Motor neuron (in vitro differentiated cells): ENCODE data around the gene PPP1R14B. TPM values are rescaled to one million over a fixed set of nuclear protein-coding genes. Genes with fewer than 3 reads are reported as not detected.

ENCODE experiments used
- ATAC-seq, 8 experiments: fragments of 200-7000 bp; cut with Tn5 transposase; replicated peaks in 6 of 8; 2 replicates each; pipeline ENCODE4 v1.8.0; 2021; ENCODE audit warnings: mild to moderate bottlenecking in 8 of 8, moderate library complexity in 8 of 8
- H3K27ac ChIP-seq, 2 donors: fragments of 250-450 bp; sonication (Bioruptor Pico); 2 replicates each; pipeline ENCODE4 v1.9.0; 2021; ENCODE audit warnings: antibody characterized with exemption in 2 of 2, mild to moderate bottlenecking in 2 of 2, moderate library complexity in 1 of 2
- H3K4me1 ChIP-seq, 2 donors: fragments of 250-450 bp; sonication (Bioruptor Pico); replicated peaks in 1 of 2; 2 replicates each; pipeline ENCODE4 v1.6.1; 2021; ENCODE audit warnings: antibody characterized with exemption in 2 of 2, mild to moderate bottlenecking in 2 of 2, moderate library complexity in 1 of 2
- H3K4me3 ChIP-seq, 5 donors: fragments of 250-450 bp; sonication (Bioruptor Pico); 2 replicates each; pipeline ENCODE4 v1.9.0; 2021; ENCODE audit warnings: antibody characterized with exemption in 5 of 5, mild to moderate bottlenecking in 5 of 5, moderate library complexity in 4 of 5
- WGBS, 10 experiments: fragments of 450-650 bp; shearing (Covaris generic); methylation state at CpG; one replicate each; pipeline ENCODE4 v1.0.0; 2022; 5-methylcytosine and 5-hydroxymethylcytosine counted together
- in situ Hi-C, 9 experiments: fragments of 400-800 bp; cut with MboI; loops; one replicate each; pipeline ENCODE4 v1.15.0; 2021; ENCODE audit warnings: low sequenced_read_pairs in 9 of 9, low pct_unique_long_range_greater_than_20kb in 2 of 9; ENCODE audit not compliant: unreplicated experiment in 9 of 9
- total RNA-seq, 8 experiments: library from RNA; unstranded; fragments of 300-600 nt; gene quantifications; 2 replicates each; pipeline versions ENCODE4 v1.2.3 to v1.2.4, GENCODE V29; 2022

The PPP1R14B gene
- 100 to 1,000 TPM in 5 of 8 experiments, 10 to 100 TPM in 3; 81.6 to 289 (median 142) TPM for total RNA-seq

- Histone ChIP-seq H3K27ac (peak within 1 kb of the TSS; percentile 90 to 91), H3K4me1 (peaks cover 17 to 30% of the 10 kb centered on the region in 2 donors), H3K4me3 (peak within 1 kb of the TSS; percentile 52 to 92 (median 77))
- in situ Hi-C loops = no loop called here
- ATAC-seq = peak; percentile 42 to 74 (median 69)
- WGBS, 10 experiments = 0 to 4% (median 0%) methylated on average over 2 to 9 of the region's 74 CpGs; no CpG with 5 or more reads in 7 of the 10 experiments
Observed at GRCh38 chr11:64246871-64247728, at the start of gene PPP1R14B. PPP1R14B (minus strand) TSS chr11:64246943; CDS start chr11:64246673, 270 bp downstream.

DNA sequence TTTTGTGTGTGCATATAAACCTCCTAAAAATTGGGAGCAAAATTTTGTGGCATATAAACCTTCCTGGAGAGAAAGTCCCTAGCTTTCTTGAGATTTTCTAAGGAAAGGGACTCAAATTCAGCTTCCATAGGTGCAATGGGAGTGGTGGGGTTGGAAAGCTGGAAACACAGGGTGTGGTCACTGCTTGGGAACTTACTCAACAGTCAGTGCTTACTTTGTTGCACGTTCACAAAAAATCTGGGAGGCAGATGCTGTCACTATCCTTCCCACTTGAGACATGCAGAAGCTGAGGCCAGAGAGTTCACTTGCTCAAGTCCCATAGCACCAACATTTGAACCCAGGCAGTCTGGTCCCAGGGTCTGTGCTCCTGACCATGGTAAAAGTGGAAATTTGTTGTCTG is 49.5 kb upstream of the PPP1R14B start:
- Histone ChIP-seq H3K4me3 (no peak overlapping the region), H3K4me1 (peaks cover 1 to 24% of the 10 kb centered on the region in 2 donors), H3K27ac (no peak overlapping the region)
- in situ Hi-C loops = no loop called here
- peak in 2 of 8 experiments; percentile 7 to 21 for ATAC-seq
- WGBS, 10 experiments = 0 to 60% (median 8%) methylated on average over 1 of the region's 1 CpG; no CpG with 5 or more reads in 4 of the 10 experiments

- peaks cover 3 to 26% of the 10 kb centered on the region in 2 donors for H3K4me1 ChIP-seq
- H3K4me3 ChIP-seq = no peak overlapping the region
- H3K27ac ChIP-seq = no peak overlapping the region
- in situ Hi-C loops = no loop called here
- no peak for ATAC-seq
- 52 to 100% (median 83%) methylated on average over 1 to 2 of the region's 4 CpGs; no CpG with 5 or more reads in 6 of the 10 experiments for WGBS, 10 experiments
Observed at GRCh38 chr11:64295760-64296159, 49.0 kb upstream of the PPP1R14B start.

GRCh38 chr11:64294774-64295173 is 48.0 kb upstream of the PPP1R14B start:
- H3K27ac ChIP-seq = no peak overlapping the region
- H3K4me1 ChIP-seq = peaks cover 3 to 20% of the 10 kb centered on the region in 2 donors
- peak in 1 of 8 experiments; percentile 4 for ATAC-seq
- in situ Hi-C loops = no loop called here
- no peak overlapping the region for H3K4me3 ChIP-seq
- 0 to 80% (median 60%) methylated on average over 1 of the region's 3 CpGs; no CpG with 5 or more reads in 7 of the 10 experiments for WGBS, 10 experiments

GRCh38 chr11:64292460-64293254 is 45.9 kb upstream of the PPP1R14B start:
- in situ Hi-C loops = no loop called here
- Histone ChIP-seq H3K4me3 (peak overlapping the region; percentile 29 to 39 (median 34)), H3K4me1 (peaks cover 3 to 10% of the 10 kb centered on the region in 2 donors), H3K27ac (no peak overlapping the region)
- peak in 6 of 8 experiments; percentile 12 to 43 (median 36) for ATAC-seq
- WGBS, 10 experiments = 13 to 100% (median 91%) methylated on average over 2 to 7 of the region's 42 CpGs; no CpG with 5 or more reads in 7 of the 10 experiments

GRCh38 chr11:64291752-64292459 is 45.2 kb upstream of the PPP1R14B start:
- Histone ChIP-seq H3K4me3 (peak overlapping the region; percentile 29 to 39 (median 34)), H3K27ac (no peak overlapping the region), H3K4me1 (peaks cover 3 to 4% of the 10 kb centered on the region in 2 donors)
- ATAC-seq = peak; percentile 38 to 70 (median 57)
- in situ Hi-C loops = no loop called here
- WGBS, 10 experiments = 0% methylated on average over 2 of the region's 96 CpGs; no CpG with 5 or more reads in 8 of the 10 experiments

- in situ Hi-C loops = no loop called here
- no CpG with 5 or more reads among the region's 45 CpGs for WGBS, 10 experiments
- H3K27ac ChIP-seq = no peak within 1 kb of the TSS
Observed at GRCh38 chr11:64291262-64291751, 44.6 kb upstream of the PPP1R14B start, which contains the start of gene KCNK4. KCNK4 (plus strand) TSS chr11:64291302; CDS start chr11:64293019, 1,717 bp downstream.

DNA sequence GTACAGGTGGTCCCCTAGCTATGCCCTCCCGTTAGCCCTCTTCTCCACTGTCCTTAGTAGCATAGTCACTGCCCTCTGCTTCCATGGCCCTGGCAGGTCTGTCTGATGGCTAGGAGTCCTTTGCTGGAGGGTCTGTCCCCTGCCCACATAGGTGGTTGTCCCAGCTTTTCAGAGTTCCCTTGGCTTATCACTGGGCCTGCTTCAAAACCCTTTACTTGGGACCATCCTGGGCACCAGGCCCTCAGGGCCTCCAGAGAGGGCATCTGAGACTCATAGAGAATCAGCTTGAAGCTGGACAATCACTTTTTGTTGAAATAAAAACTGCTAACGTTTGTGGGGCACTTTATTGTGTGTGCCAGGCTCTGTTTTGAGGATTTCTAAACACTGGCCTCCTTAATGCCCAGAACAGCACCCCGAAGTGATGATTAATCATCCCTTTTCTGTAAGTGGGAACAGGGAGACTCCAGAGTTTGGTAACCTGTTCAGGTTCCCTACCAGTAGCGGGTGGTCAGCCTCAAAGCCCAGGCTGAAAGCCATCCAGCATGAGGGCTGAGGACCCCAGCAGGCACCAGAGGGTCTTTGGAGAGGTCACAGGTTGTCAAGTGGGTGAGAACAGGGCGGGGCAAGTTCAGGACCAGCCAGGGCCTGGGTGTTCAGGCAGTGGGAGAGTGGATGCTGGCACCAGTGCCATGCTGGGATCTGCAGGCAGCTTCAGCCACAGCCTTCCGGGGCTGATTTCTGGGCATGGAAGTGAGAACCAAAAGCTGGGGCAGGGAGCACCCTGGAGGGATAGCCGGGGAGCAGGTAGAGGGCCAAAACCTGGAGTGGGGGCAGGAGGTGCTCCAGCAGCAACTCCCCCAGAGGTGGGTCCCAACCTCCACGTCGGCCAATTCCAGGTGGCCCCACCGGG is 43.9 kb upstream of the PPP1R14B start:
- H3K4me3 ChIP-seq = peak overlapping the region in 4 of 5 donors; percentile 29 to 39 (median 36)
- in situ Hi-C loops = no loop called here
- no peak overlapping the region for H3K27ac ChIP-seq
- peaks cover 9 to 11% of the 10 kb centered on the region in 2 donors for H3K4me1 ChIP-seq
- no peak for ATAC-seq
- 0 to 100% (median 49%) methylated on average over 1 to 3 of the region's 10 CpGs; no CpG with 5 or more reads in 2 of the 10 experiments for WGBS, 10 experiments

More at GRCh38 chr11:64291262-64291751, 44.6 kb upstream of the PPP1R14B start, which contains the start of gene KCNK4:
- ATAC-seq = peak in 4 of 8 experiments; percentile 3 to 22 (median 6)
- peak within 1 kb of the TSS; percentile 29 to 39 (median 34) for H3K4me3 ChIP-seq
- peaks cover 7 to 8% of the 10 kb centered on the region in 2 donors for H3K4me1 ChIP-seq

GRCh38 chr11:64289002-64289564 is 42.3 kb upstream of the PPP1R14B start:
- Histone ChIP-seq H3K27ac (no peak overlapping the region), H3K4me1 (peaks cover 9 to 11% of the 10 kb centered on the region in 2 donors), H3K4me3 (no peak overlapping the region)
- in situ Hi-C loops = no loop called here
- ATAC-seq = no peak
- 36% methylated on average over 2 of the region's 13 CpGs; no CpG with 5 or more reads in 9 of the 10 experiments for WGBS, 10 experiments

DNA sequence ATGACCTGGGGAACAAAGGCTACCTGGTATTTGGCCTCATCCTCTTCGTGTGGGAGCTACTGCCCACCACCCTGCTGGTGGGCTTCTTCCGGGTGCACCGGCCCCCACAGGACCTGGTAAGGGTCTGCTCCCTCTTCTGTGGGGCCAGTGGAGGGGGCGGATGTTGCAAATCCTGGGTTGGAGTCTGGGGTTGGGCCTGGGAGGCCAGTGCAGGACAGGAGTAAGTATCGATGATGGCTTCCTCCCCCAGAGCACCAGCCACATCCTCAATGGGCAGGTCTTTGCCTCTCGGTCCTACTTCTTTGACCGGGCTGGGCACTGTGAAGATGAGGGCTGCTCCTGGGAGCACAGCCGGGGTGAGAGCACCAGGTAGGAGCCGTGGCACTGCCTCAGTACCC is 41.6 kb upstream of the PPP1R14B start:
- H3K4me3 ChIP-seq = no peak overlapping the region
- in situ Hi-C loops = no loop called here
- no peak for ATAC-seq
- WGBS, 10 experiments = 100% methylated on average over 1 of the region's 9 CpGs; no CpG with 5 or more reads in 9 of the 10 experiments
- no peak overlapping the region for H3K27ac ChIP-seq
- peaks cover 13 to 17% of the 10 kb centered on the region in 2 donors for H3K4me1 ChIP-seq

DNA sequence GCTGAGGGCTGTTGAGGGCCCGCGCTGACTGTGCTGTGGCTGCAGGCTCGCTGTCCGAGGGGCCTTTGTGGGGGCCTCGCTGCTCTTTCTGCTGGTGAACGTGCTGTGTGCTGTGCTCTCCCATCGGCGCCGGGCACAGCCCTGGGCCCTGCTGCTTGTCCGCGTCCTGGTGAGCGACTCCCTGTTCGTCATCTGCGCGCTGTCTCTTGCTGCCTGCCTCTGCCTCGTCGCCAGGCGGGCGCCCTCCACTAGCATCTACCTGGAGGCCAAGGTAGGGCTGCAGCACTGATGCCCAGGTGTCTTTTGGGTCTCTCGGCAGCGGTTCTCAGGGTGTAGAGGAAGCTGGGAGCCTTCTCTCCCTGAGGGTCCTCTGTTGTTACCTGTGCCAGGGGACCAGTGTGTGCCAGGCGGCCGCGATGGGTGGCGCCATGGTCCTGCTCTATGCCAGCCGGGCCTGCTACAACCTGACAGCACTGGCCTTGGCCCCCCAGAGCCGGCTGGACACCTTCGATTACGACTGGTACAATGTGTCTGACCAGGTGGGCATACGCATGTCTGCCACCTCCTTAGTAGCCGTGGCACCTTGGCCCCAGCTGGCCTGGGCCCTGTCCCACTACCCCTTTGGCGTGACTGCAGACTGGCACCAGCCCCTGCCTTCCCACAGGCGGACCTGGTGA is 41.1 kb upstream of the PPP1R14B start:
- WGBS, 10 experiments = 80 to 93% (median 90%) methylated on average over 1 to 14 of the region's 33 CpGs; no CpG with 5 or more reads in 6 of the 10 experiments
- in situ Hi-C loops = no loop called here
- Histone ChIP-seq H3K27ac (no peak overlapping the region), H3K4me1 (peaks cover 13 to 17% of the 10 kb centered on the region in 2 donors), H3K4me3 (no peak overlapping the region)
- ATAC-seq = no peak
